Measurements from ENCODE around the gene PDHA1. TPM values are rescaled to one million over a fixed set of nuclear protein-coding genes. Genes with fewer than 3 reads are reported as not detected.

Gene PDHA1
- total RNA-seq, 1 experiment from 2014 or later = 275 TPM

GRCh38 chrX:19331831-19332230, 11.9 kb upstream of the PDHA1 start:
- CTCF ChIA-PET = no interaction called here
- no peaks in the 10 kb centered on the region for H3K36me3 ChIP-seq (ENCODE audit: control insufficient read depth, insufficient read depth, low read length)
- Mint-ChIP-seq H3K27ac (ENCODE audit: unreplicated experiment) (no peak overlapping the region), H3K4me1 (ENCODE audit: low read depth, unreplicated experiment) (no peaks in the 10 kb centered on the region), H3K4me3 (ENCODE audit: unreplicated experiment) (no peak overlapping the region), H3K36me3 (ENCODE audit: insufficient read depth, unreplicated experiment) (no peaks in the 10 kb centered on the region), H3K27me3 (ENCODE audit: insufficient read depth, unreplicated experiment) (peaks cover 9% of the 10 kb centered on the region), H3K9me3 (ENCODE audit: unreplicated experiment) (no peaks in the 10 kb centered on the region)
- no peak for DNase-seq
- no peaks in the 10 kb centered on the region for H3K27me3 ChIP-seq (replicated peaks; ENCODE audit: control insufficient read depth, insufficient read depth, low read length)
- no peaks in the 10 kb centered on the region for H3K4me1 ChIP-seq
- intact Hi-C loops (cut with micrococcal nuclease; ENCODE audit: unreplicated experiment) = no loop called here
- no peak overlapping the region for H3K4me3 ChIP-seq (ENCODE audit: low read depth, low read length)
- no peaks in the 10 kb centered on the region; the same call in 1 of the 2 replicates for H3K9me3 ChIP-seq
- no TSS peak for BruUV-seq (replicated peaks)
- TF ChIP-seq CTCF (IDR thresholded peaks at IDR 0.05; ENCODE audit: insufficient read depth in 1 of 2, low read depth in 1 of 2, low read length in 1 of 2, severe bottlenecking in 1 of 2, unreplicated experiment in 1 of 2) = no peak
- POLR2A ChIA-PET = no interaction called here

- no peaks in the 10 kb centered on the region for H3K36me3 Mint-ChIP-seq (ENCODE audit: insufficient read depth, unreplicated experiment)
- BruUV-seq (replicated peaks) = no TSS peak
- TF ChIP-seq CTCF (IDR thresholded peaks at IDR 0.05; ENCODE audit: insufficient read depth in 1 of 2, low read depth in 1 of 2, low read length in 1 of 2, severe bottlenecking in 1 of 2, unreplicated experiment in 1 of 2) = no peak
Measured at GRCh38 chrX:19332983-19333382, 10.7 kb upstream of the PDHA1 start.

GRCh38 chrX:19334945-19335626, 8.6 kb upstream of the PDHA1 start:
- TF ChIP-seq CTCF (IDR thresholded peaks at IDR 0.05; ENCODE audit: insufficient read depth in 1 of 2, low read depth in 1 of 2, low read length in 1 of 2, severe bottlenecking in 1 of 2, unreplicated experiment in 1 of 2) = peak; percentile 5 to 36
- BruUV-seq (replicated peaks) = no TSS peak
- Histone ChIP-seq H3K27me3 (replicated peaks; ENCODE audit: control insufficient read depth, insufficient read depth, low read length) (no peaks in the 10 kb centered on the region), H3K4me1 (no peaks in the 10 kb centered on the region), H3K4me3 (ENCODE audit: low read depth, low read length) (no peak overlapping the region), H3K36me3 (ENCODE audit: control insufficient read depth, insufficient read depth, low read length) (no peaks in the 10 kb centered on the region), H3K9me3 (no peaks in the 10 kb centered on the region; the same call in 1 of the 2 replicates)
- Mint-ChIP-seq H3K9me3 (ENCODE audit: unreplicated experiment) (no peaks in the 10 kb centered on the region), H3K4me1 (ENCODE audit: low read depth, unreplicated experiment) (no peaks in the 10 kb centered on the region), H3K4me3 (ENCODE audit: unreplicated experiment) (no peak overlapping the region), H3K36me3 (ENCODE audit: insufficient read depth, unreplicated experiment) (no peaks in the 10 kb centered on the region), H3K27me3 (ENCODE audit: insufficient read depth, unreplicated experiment) (peaks cover 9% of the 10 kb centered on the region), H3K27ac (ENCODE audit: unreplicated experiment) (no peak overlapping the region)
- ChIA-PET CTCF (interaction anchor here (0.7 to 1.4 kb wide), 2 partner anchors 318 to 399 kb away, joined by 3 to 4 read pairs; no protein-coding TSS in a partner anchor), POLR2A (no interaction called here)
- intact Hi-C loops (cut with micrococcal nuclease; ENCODE audit: unreplicated experiment) = loop anchor here (2.0 to 5.0 kb wide), 2 partner anchors 318 to 403 kb away; no protein-coding TSS in a partner anchor
- DNase-seq = peak in 1 of 2 experiments; percentile 16

More at GRCh38 chrX:19332983-19333382, 10.7 kb upstream of the PDHA1 start:
- Mint-ChIP-seq H3K9me3 (ENCODE audit: unreplicated experiment) (no peaks in the 10 kb centered on the region), H3K4me1 (ENCODE audit: low read depth, unreplicated experiment) (no peaks in the 10 kb centered on the region), H3K4me3 (ENCODE audit: unreplicated experiment) (no peak overlapping the region), H3K27ac (ENCODE audit: unreplicated experiment) (no peak overlapping the region), H3K27me3 (ENCODE audit: insufficient read depth, unreplicated experiment) (peaks cover 9% of the 10 kb centered on the region)
- POLR2A ChIA-PET = no interaction called here
- H3K4me1 ChIP-seq = no peaks in the 10 kb centered on the region
- DNase-seq = no peak
- H3K4me3 ChIP-seq (ENCODE audit: low read depth, low read length) = no peak overlapping the region
- no peaks in the 10 kb centered on the region; the same call in 1 of the 2 replicates for H3K9me3 ChIP-seq
- no peaks in the 10 kb centered on the region for H3K36me3 ChIP-seq (ENCODE audit: control insufficient read depth, insufficient read depth, low read length)
- CTCF ChIA-PET = no interaction called here
- intact Hi-C loops (cut with micrococcal nuclease; ENCODE audit: unreplicated experiment) = no loop called here
- no peaks in the 10 kb centered on the region for H3K27me3 ChIP-seq (replicated peaks; ENCODE audit: control insufficient read depth, insufficient read depth, low read length)
